ENCODE results near the gene M1AP. TPM values are rescaled to one million over a fixed set of nuclear protein-coding genes. Genes with fewer than 3 reads are reported as not detected.

M1AP gene
- total RNA-seq, 2 experiments from 2014 or later: not detected

DNA sequence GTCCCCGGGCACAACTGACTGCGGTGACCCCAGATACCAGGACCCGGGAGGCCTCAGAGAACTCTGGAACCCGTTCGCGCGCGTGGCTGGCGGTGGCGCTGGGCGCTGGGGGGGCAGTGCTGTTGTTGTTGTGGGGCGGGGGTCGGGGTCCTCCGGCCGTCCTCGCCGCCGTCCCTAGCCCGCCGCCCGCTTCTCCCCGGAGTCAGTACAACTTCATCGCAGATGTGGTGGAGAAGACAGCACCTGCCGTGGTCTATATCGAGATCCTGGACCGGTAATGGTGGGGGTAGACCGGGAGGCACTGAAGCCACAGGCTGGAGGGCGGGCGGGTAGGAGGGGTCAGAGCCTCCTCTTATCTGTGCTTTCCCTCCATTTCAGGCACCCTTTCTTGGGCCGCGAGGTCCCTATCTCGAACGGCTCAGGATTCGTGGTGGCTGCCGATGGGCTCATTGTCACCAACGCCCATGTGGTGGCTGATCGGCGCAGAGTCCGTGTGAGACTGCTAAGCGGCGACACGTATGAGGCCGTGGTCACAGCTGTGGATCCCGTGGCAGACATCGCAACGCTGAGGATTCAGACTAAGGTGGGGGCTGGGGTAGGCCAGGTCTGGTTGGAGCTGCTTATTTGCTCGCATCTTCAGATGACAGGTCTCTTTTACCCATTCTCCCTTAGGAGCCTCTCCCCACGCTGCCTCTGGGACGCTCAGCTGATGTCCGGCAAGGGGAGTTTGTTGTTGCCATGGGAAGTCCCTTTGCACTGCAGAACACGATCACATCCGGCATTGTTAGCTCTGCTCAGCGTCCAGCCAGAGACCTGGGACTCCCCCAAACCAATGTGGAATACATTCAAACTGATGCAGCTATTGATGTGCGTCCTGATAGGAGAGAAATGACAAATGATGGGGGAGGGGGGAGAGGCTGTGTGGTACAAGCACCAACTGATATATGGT lies 117.6 kb downstream of the M1AP start:
- POLR2A ChIA-PET: interaction anchor here (0.8 to 6.5 kb wide), 30 partner anchors 8 to 793 kb away, joined by 3 to 66 read pairs (median 6); partner anchors contain the start of genes C2orf81, CCDC142, DGUOK and DOK1
- CTCF ChIA-PET: interaction anchor here (0.7 to 7.1 kb wide), 23 partner anchors 11 to 793 kb away, joined by 3 to 109 read pairs (median 4); partner anchors contain the start of genes CCDC142, INO80B, MOGS and MRPL53
- Mint-ChIP-seq H3K4me1 (peaks cover 55% of the 10 kb centered on the region), H3K36me3 (ENCODE audit: low read depth) (peaks cover 57% of the 10 kb centered on the region), H3K9me3 (no peaks in the 10 kb centered on the region), H3K27me3 (no peaks in the 10 kb centered on the region), H3K4me3 (peak overlapping the region; percentile 97), H3K27ac (peak overlapping the region; percentile 96)
- DNase-seq: peak; percentile 63

DNA sequence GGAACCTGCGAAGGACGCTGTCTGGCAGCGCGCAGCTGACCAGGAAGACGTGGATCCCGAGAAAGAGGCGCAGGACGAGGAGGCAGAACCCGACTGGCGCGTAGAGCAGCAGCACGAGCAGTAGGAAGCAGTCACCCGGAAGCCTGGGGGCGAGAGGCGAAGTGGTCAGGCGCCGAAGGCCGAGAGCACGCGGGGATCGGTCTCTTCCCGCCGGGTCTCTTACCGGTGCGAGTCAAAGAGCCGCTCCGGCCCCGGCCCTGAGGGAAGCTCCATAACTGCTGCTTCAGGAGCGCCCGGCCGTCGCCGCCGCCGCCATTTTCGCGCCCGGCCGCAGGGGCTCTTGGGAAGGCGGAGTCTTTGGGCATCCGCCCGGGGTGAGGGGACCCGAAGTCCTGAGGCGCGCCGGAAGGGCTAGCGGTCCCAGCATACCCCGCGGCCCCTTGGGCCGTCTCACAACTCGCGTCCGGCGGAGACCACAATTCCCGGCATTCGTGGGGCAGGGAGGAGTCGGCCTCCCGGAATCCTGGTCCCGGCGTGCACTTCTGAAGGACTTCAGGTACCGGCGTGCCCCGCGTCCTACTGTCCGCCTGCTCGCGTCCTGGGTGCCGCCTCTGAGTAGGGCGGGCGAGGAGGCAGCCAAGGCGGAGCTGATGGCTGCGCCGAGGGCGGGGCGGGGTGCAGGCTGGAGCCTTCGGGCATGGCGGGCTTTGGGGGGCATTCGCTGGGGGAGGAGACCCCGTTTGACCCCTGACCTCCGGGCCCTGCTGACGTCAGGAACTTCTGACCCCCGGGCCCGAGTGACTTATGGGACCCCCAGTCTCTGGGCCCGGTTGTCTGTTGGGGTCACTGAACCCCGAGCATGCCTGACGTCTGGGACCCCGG lies 118.5 kb downstream of the M1AP start, which contains the start of the genes AUP1 and HTRA2:
TSS of gene AUP1 (minus strand) at position 350 of the 882 bp plus-strand sequence. CDS start at position 273, 77 bp downstream.
TSS of gene HTRA2 (plus strand) at position 577 of the 882 bp plus-strand sequence. CDS start at position 651, 74 bp downstream.
- ChIA-PET POLR2A (interaction anchor here (0.6 to 6.5 kb wide), 27 partner anchors 9 to 792 kb away, joined by 3 to 66 read pairs (median 6); partner anchors contain the start of genes C2orf81, CCDC142, DOK1 and HK2), CTCF (interaction anchor here (0.6 to 7.1 kb wide), 11 partner anchors 10 to 138 kb away, joined by 3 to 109 read pairs (median 4); partner anchors contain the start of genes CCDC142, INO80B, MRPL53 and TTC31)
- Mint-ChIP-seq H3K27me3 (no peaks in the 10 kb centered on the region), H3K4me3 (peak within 1 kb of the TSS; percentile 97), H3K36me3 (ENCODE audit: low read depth) (peaks cover 60% of the 10 kb centered on the region), H3K27ac (peak within 1 kb of the TSS; percentile 96), H3K4me1 (peaks cover 55% of the 10 kb centered on the region), H3K9me3 (no peaks in the 10 kb centered on the region)
- peak; percentile 95 for DNase-seq

DNA sequence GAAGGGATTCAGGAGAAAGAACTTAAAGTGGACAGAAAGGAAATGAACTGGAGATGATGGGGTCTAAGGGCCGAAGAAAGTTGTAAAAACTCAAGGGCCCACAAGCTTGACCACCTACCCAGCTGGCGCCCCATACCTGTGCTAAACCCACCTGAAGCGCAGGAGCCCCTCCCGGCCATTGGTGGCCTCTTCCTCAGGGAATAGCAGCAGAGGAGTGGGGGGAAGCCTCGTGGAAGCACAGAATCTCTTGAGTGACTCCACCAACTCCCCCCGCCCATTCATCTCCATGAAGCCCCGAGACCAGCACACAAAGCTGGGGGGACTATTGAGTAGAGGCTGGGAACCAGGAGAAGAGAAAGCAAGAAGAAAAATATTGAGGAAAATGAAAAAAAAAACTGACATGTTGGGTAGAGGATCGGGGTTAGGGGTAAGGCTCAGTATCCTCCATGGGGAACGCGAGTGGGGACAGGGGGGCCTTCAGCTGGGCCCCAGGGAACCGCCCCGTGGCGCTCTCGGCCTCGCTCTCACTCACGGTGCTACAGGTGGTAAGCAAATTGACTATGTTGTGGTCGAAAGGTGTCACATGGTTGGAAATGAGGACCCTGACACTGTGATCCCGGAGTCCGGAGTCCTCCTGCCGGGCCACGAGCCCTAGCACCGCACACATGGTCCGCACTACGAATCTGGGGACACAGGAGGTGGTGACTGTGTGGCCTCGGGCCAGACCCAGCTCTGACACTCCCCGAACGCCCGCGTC lies 119.4 kb downstream of the M1AP start:
- Mint-ChIP-seq H3K27ac (peak overlapping the region; percentile 96), H3K36me3 (ENCODE audit: low read depth) (peaks cover 60% of the 10 kb centered on the region)

DNA sequence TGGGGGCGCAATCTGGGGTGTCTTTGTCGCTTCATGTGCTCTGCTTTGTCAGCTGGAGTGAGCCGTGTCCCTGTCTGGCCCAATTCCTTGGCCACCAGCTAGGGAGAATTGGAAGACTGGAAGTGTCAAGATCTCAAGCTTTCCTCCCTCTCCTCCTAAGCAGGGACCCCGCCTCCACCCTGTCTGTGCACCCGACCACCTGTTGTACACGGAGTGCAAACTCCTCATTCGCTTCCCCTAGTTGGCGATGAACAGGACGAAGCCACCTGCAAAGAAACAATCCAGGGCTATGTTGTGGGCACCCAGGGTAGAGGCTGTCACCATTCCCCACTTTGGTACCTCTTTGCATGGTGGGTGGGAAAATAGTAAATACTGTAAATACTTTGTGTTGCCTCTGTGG lies 120.4 kb downstream of the M1AP start:
- peak overlapping the region; percentile 96 for H3K27ac Mint-ChIP-seq
- no peaks in the 10 kb centered on the region for H3K9me3 Mint-ChIP-seq
- peaks cover 55% of the 10 kb centered on the region for H3K36me3 Mint-ChIP-seq (ENCODE audit: low read depth)
- POLR2A ChIA-PET: interaction anchor here (0.6 to 6.5 kb wide), 5 partner anchors 14 to 61 kb away, joined by 3 to 57 read pairs (median 3); partner anchors contain the start of genes CCDC142, LBX2, PCGF1 and TTC31
- peaks cover 61% of the 10 kb centered on the region for H3K4me1 Mint-ChIP-seq
- DNase-seq: no peak
- H3K27me3 Mint-ChIP-seq: no peaks in the 10 kb centered on the region
- CTCF ChIA-PET: interaction anchor here (7.1 kb wide), 1 partner anchor 45 kb away, joined by 90 read pairs; the partner anchor contains the start of genes CCDC142 and TTC31
- H3K4me3 Mint-ChIP-seq: peak overlapping the region; percentile 97

More for the DNA sequence above, 119.4 kb downstream of the M1AP start:
- POLR2A ChIA-PET: interaction anchor here (0.6 to 6.5 kb wide), 24 partner anchors 8 to 306 kb away, joined by 3 to 66 read pairs (median 6); partner anchors contain the start of genes CCDC142, DOK1, HK2 and INO80B
- CTCF ChIA-PET: interaction anchor here (0.8 to 7.1 kb wide), 6 partner anchors 9 to 70 kb away, joined by 3 to 109 read pairs (median 15); partner anchors contain the start of genes CCDC142, MRPL53, TTC31 and WBP1
- H3K9me3 Mint-ChIP-seq: no peaks in the 10 kb centered on the region
- peaks cover 55% of the 10 kb centered on the region for H3K4me1 Mint-ChIP-seq
- no peak for DNase-seq
- H3K27me3 Mint-ChIP-seq: no peaks in the 10 kb centered on the region
- peak overlapping the region; percentile 97 for H3K4me3 Mint-ChIP-seq

DNA sequence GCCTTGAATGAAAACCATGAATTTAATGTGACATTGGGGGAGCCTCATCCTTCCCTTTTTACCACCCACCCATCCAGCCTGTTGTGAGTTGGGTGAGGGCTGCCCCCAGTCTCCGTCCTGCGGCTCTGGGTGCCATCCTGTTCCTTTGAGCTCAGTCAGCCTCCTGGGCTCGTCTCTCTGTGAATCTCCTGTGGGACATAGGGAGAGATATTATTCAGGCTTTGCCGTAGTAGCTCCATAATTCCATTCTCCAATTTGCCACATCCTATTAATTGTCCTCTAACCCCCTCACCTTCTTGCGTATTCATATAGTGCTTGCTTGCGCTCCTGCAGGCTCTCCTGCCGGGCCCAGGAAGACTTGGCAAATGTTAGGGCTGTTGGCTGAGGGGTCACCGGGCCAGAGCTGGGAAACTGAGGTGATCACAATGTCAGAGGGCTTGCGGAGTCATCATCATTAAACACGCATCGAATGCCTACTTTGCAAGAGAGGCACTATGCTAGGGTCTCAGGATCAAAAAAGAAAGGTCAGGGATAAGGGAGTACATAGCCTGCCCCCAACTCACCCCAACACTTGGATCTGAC lies 121.4 kb downstream of the M1AP start:
- H3K4me3 Mint-ChIP-seq: no peak overlapping the region
- H3K4me1 Mint-ChIP-seq: peaks cover 63% of the 10 kb centered on the region
- DNase-seq: no peak
- POLR2A ChIA-PET: interaction anchor here (0.8 to 6.5 kb wide), 10 partner anchors 12 to 68 kb away, joined by 3 to 52 read pairs (median 4); partner anchors contain the start of genes CCDC142, LBX2, MRPL53 and PCGF1
- H3K27ac Mint-ChIP-seq: no peak overlapping the region
- no peaks in the 10 kb centered on the region for H3K9me3 Mint-ChIP-seq
- CTCF ChIA-PET: interaction anchor here (0.7 to 7.1 kb wide), 4 partner anchors 44 to 345 kb away, joined by 3 to 90 read pairs (median 6); partner anchors contain the start of genes CCDC142, MRPL53 and TTC31
- H3K36me3 Mint-ChIP-seq (ENCODE audit: low read depth): peaks cover 46% of the 10 kb centered on the region
- peaks cover 6% of the 10 kb centered on the region for H3K27me3 Mint-ChIP-seq

DNA sequence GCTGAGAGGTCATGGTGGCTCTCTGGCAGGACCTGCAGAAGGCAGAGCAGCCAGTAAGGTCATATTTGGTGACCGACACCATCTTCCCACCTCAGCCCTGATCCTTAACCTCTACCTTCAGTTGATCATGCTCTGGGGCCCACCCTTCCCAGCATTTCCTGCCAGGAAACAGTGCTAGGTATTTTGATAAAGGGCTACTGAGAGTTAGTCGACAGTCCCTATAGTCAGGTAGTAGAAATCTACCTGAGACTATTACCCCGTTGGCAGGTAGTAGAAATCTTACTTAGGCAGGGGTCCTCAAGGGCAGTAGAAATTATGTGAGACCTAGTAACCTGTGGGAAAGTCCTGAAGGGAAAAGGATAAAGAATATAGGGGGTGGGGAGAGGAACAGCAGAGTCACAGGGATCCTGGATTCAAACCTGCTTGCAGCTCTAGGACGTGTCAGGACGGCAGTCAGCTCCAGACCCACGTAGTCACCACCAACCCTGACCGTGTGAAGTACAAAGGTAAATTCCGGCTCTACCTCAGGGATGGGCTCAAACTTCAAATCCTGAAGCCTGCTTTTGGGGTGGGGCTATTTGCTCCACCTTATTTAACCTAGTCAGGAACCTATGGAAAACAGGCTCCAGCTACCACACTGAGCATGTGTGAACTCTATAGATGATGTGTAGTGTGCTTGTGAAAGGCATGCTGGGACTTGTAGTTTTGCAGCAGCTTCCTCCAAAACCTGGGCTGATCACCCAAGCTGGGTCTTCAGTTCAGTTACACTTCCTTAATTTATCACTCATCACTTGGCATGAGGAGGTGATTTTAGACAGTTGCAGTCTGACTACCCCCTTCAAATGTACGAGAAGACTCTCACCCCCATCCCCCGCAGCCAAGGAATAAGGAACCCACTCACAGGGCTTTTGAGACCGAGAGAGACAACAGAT lies 122.1 kb downstream of the M1AP start, which contains the start of gene DQX1:
TSS of gene DQX1 (minus strand) at position 515 of the 932 bp plus-strand sequence. CDS start at position 13, 502 bp downstream.
- H3K4me1 Mint-ChIP-seq: peaks cover 55% of the 10 kb centered on the region
- ChIA-PET POLR2A (interaction anchor here (0.6 to 1.7 kb wide), 10 partner anchors 11 to 67 kb away, joined by 3 to 10 read pairs (median 3); partner anchors contain the start of genes CCDC142, LBX2, MRPL53 and TLX2), CTCF (interaction anchor here (0.7 to 1.1 kb wide), 4 partner anchors 43 to 344 kb away, joined by 3 to 9 read pairs (median 3); partner anchors contain the start of genes CCDC142, MRPL53 and TTC31)
- peaks cover 45% of the 10 kb centered on the region for H3K36me3 Mint-ChIP-seq (ENCODE audit: low read depth)
- H3K27ac Mint-ChIP-seq: no peak within 1 kb of the TSS
- no peak within 1 kb of the TSS for H3K4me3 Mint-ChIP-seq
- peak; percentile 39 for DNase-seq
- H3K9me3 Mint-ChIP-seq: no peaks in the 10 kb centered on the region
- peaks cover 10% of the 10 kb centered on the region for H3K27me3 Mint-ChIP-seq

DNA sequence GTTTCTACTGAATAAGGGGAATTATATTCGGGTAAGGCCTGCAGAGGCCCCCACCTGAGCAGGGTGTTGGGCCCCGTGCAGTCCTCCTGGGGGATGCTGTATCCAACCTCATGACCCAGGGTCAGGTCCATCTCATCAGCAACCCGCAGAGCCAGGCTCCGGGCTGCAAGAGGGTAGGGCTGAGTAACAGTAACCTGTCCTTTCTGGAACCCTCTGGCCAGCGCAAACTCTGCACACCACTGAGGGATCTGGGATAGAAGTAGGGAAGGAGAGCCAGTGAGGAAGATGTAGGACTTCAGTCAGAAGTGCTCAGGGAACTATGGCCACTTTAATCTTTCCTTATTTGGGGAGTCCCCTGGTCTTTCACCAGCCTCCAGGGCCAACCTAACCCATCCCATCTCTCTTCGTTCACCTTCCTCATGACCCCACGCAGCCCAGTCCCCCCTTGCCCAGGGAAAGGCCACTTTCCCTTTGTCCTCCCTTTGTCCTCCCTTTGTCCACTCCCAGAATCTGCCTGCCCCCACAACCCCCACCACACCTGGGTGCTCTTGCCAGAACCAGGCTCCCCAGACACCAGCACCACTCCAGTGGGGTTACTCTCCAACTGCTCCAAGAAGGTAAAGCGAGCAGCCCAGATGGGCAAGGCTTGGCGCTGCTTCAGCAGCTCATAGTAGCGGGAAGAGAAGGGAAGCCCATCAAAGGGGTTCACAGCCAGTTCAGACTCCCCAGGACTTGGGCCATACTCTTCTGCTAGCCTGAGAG lies 123.0 kb downstream of the M1AP start:
- Mint-ChIP-seq H3K4me1 (peaks cover 50% of the 10 kb centered on the region), H3K4me3 (no peak overlapping the region), H3K27me3 (peaks cover 13% of the 10 kb centered on the region), H3K9me3 (no peaks in the 10 kb centered on the region), H3K27ac (no peak overlapping the region), H3K36me3 (ENCODE audit: low read depth) (peaks cover 38% of the 10 kb centered on the region)
- ChIA-PET POLR2A (interaction anchor here (0.6 to 1.7 kb wide), 3 partner anchors 21 to 61 kb away, joined by 3 to 4 read pairs (median 3); partner anchors contain the start of gene LBX2), CTCF (no interaction called here)
- no peak for DNase-seq

DNA sequence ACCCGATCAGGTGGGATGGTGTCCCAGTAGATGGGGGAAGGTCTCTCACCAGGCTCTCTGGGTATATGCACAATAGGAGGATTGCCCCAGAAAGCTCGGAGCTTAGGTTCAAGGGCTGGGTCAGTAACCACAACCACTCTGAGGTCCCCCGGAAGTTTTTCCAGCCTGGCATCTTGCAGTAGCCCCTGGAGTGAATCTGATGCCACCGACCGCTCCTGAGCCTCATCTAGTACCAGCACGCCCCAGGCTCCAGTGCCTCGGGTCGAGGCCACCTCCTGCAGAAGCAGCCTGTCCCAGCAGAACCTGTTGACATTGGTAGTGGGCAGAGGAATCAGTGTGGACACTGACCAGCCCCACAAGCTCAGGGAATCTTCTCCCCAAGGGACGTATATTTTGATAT lies 124.1 kb downstream of the M1AP start:
- Mint-ChIP-seq H3K9me3 (no peaks in the 10 kb centered on the region), H3K4me3 (no peak overlapping the region), H3K4me1 (peaks cover 49% of the 10 kb centered on the region), H3K36me3 (ENCODE audit: low read depth) (peaks cover 36% of the 10 kb centered on the region), H3K27ac (no peak overlapping the region), H3K27me3 (peaks cover 25% of the 10 kb centered on the region)
- ChIA-PET POLR2A (no interaction called here), CTCF (interaction anchor here (0.8 kb wide), 1 partner anchor 20 kb away, joined by 3 read pairs; no protein-coding TSS in a partner anchor)
- DNase-seq: no peak

DNA sequence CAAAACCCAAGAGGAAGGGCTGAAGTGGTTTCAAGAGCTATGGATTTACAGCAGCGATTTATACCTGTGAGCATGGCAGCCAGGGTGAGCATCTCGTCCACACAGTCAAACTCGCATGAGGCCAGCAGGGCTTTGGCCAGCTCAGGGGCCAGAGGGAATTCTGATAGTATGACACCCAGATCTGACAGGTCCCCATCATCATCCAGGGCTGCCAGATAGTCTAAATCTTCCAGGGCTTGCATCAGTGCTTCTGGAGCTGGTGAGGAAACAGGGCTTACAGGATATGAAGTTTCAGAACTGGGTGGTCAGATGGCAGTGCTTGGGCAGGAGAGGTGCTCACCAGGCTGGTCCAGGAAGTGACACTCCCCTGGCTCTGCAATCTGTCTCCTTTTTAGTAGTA lies 125.6 kb downstream of the M1AP start:
- ChIA-PET CTCF (interaction anchor here (1.0 to 1.5 kb wide), 3 partner anchors 13 to 64 kb away, joined by 3 to 5 read pairs (median 4); partner anchors contain the start of genes CCDC142 and TTC31), POLR2A (interaction anchor here (0.9 to 1.5 kb wide), 5 partner anchors 8 to 48 kb away, joined by 3 to 6 read pairs (median 3); no protein-coding TSS in a partner anchor)
- no peak for DNase-seq
- Mint-ChIP-seq H3K36me3 (ENCODE audit: low read depth) (peaks cover 22% of the 10 kb centered on the region), H3K9me3 (no peaks in the 10 kb centered on the region), H3K4me3 (no peak overlapping the region), H3K27ac (no peak overlapping the region), H3K4me1 (peaks cover 34% of the 10 kb centered on the region), H3K27me3 (peaks cover 40% of the 10 kb centered on the region)
